Prostate gland (tissue), 2 donors: ENCODE data around the gene ZNF319.

Experiments used
- POLR2A ChIP-seq: fragments of 450-650 bp; IDR thresholded peaks from one replicate; pipeline ENCODE4 v1.6.1; 2016; ENCODE audit warnings: antibody characterized with exemption, mild to moderate bottlenecking
- POLR2AphosphoS5 ChIP-seq: sonication (generic); formaldehyde crosslinking; IDR thresholded peaks from one replicate; pipeline ENCODE4 v1.6.1; 2017; ENCODE audit warnings: antibody characterized with exemption
- TF ChIP-seq, protein P1 (sequence below), 4 experiments: fragments of 200-600 bp in 2 of 4; fragments of 450-650 bp in 2 of 4; sonication (generic) in 2 of 4; IDR thresholded peaks; 1 replicate in 3 of 4; 2 replicates in 1 of 4; pipeline ENCODE4 v1.5.1; 2016 to 2019; ENCODE audit warnings: antibody characterized with exemption in 4 of 4, mild to moderate bottlenecking in 2 of 4, moderate library complexity in 2 of 4

DNA sequence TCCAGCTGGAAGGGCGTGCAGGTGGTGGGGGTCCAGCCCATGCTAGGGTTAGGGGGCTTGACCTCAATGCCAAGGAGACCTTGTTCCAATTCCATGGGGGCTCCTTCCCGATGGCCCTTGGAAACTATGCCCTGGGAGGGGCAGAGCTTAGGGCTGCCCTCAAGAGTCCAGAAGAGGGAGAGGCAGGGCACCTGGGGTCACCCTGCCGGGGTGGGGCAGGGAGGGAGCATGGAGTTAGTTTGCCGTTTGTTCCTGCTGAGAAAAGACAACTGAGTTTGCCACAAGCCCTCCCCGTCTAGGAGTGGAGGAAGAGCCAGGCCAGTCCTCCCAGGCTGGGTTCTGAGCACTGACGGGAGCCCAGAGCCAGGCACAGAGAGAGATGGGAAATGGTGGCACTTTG lies 46.5 kb upstream of the ZNF319 start:
- TF ChIP-seq, protein P1, sequence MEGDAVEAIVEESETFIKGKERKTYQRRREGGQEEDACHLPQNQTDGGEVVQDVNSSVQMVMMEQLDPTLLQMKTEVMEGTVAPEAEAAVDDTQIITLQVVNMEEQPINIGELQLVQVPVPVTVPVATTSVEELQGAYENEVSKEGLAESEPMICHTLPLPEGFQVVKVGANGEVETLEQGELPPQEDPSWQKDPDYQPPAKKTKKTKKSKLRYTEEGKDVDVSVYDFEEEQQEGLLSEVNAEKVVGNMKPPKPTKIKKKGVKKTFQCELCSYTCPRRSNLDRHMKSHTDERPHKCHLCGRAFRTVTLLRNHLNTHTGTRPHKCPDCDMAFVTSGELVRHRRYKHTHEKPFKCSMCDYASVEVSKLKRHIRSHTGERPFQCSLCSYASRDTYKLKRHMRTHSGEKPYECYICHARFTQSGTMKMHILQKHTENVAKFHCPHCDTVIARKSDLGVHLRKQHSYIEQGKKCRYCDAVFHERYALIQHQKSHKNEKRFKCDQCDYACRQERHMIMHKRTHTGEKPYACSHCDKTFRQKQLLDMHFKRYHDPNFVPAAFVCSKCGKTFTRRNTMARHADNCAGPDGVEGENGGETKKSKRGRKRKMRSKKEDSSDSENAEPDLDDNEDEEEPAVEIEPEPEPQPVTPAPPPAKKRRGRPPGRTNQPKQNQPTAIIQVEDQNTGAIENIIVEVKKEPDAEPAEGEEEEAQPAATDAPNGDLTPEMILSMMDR (IDR thresholded peaks at IDR 0.05), result no peak
- TF ChIP-seq POLR2AphosphoS5 (no peak), POLR2A (no peak)
